Measurements from ENCODE around the gene ZNF469.

ZNF469 gene

DNA sequence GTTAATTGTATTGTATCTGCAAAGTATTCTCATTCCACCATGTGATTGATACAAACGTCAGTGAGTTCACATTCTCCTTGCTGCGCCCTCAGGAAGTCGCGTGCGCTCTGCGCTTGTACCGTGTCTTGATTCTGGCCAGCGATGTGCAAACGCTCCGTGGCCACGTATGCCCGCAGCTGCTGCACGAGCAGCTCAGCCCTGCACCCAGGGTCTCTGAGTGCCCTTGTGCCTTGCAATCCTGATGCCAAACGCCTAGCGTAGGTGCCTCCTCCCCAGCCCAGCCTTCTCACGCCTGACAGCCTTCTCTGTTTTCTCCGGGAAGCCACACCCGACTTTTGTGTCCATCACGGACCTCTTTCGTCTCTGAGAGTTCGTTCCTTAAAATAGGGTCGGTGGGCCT, 9.4 kb downstream of the ZNF469 start:
- DNase-seq (ENCODE audit: low read depth) = no peak
- H3K4me3 ChIP-seq (ENCODE audit: low read depth, low read length) = no peak overlapping the region
- TF ChIP-seq, protein P1, sequence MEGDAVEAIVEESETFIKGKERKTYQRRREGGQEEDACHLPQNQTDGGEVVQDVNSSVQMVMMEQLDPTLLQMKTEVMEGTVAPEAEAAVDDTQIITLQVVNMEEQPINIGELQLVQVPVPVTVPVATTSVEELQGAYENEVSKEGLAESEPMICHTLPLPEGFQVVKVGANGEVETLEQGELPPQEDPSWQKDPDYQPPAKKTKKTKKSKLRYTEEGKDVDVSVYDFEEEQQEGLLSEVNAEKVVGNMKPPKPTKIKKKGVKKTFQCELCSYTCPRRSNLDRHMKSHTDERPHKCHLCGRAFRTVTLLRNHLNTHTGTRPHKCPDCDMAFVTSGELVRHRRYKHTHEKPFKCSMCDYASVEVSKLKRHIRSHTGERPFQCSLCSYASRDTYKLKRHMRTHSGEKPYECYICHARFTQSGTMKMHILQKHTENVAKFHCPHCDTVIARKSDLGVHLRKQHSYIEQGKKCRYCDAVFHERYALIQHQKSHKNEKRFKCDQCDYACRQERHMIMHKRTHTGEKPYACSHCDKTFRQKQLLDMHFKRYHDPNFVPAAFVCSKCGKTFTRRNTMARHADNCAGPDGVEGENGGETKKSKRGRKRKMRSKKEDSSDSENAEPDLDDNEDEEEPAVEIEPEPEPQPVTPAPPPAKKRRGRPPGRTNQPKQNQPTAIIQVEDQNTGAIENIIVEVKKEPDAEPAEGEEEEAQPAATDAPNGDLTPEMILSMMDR (IDR thresholded peaks at IDR 0.05; ENCODE audit: insufficient read depth, low read depth, low read length, missing control alignments) = no peak

DNA sequence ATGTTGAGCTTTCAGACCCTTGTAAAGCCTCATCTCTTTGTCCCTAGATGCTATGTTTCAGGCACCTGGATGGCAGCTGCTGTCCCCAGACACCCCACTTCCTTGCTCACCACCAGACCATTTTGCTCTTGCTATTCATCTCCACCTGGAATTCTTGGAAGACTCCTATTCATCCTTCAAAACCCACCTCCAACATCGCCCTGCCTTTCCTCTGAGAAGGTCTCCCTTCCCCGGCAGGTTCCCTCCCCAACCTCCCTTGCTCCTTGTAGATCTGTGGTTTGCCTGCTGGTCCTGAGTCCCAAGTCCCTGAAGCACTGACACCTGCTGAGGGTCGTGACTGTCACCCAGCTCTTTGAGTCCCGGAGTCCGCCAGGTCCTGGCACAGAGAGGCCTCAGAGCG, 9.9 kb downstream of the ZNF469 start:
- no peak for DNase-seq (ENCODE audit: low read depth)
- H3K4me3 ChIP-seq (ENCODE audit: low read depth, low read length) = no peak overlapping the region
- TF ChIP-seq, protein P1 (IDR thresholded peaks at IDR 0.05; ENCODE audit: insufficient read depth, low read depth, low read length, missing control alignments) = no peak

DNA sequence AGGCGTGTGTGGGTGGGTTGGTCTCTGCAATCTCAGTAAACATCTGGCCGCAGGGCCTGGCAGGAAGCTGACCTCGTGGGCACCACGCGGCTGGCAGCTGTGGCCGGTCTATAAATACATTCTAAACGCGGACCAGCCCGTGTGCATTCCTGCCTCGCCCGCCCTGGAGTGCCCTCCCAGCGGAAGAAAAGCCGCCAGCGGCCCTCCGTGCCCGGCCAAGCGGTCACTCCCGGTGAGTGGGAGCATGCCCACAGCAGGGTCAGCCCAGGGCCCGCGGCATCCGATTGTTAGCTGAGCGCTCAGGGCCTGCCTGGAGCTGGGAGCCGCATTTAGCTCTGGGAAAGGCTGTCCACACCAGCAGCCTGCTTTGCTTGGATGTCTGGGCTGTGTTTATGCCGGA, 10.3 kb downstream of the ZNF469 start:
- no peak overlapping the region for H3K4me3 ChIP-seq (ENCODE audit: low read depth, low read length)
- no peak for DNase-seq (ENCODE audit: low read depth)
- TF ChIP-seq, protein P1 (IDR thresholded peaks at IDR 0.05; ENCODE audit: insufficient read depth, low read depth, low read length, missing control alignments) = no peak

DNA sequence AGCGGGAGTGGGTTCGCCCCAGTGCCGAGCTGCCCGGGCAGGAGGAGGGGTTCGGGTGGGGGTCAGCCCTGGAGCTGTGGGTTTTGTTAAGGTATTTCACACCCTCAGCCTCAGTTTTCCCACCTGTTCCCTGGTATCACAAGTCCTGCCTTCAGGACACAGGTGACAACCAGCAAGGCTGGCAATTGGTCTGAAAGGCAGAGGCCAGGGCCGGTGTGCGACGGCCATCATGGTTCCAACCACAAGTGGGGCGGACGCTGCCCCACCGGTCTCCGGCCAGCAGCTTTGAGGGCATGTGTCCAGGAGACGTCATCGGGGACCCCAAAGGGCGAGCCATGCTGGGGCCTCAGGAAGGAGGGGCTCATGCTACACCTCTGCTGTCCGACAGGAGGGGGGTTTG, 10.8 kb downstream of the ZNF469 start:
- TF ChIP-seq, protein P1 (IDR thresholded peaks at IDR 0.05; ENCODE audit: insufficient read depth, low read depth, low read length, missing control alignments) = no peak
- H3K4me3 ChIP-seq (ENCODE audit: low read depth, low read length) = no peak overlapping the region
- DNase-seq (ENCODE audit: low read depth) = no peak

DNA sequence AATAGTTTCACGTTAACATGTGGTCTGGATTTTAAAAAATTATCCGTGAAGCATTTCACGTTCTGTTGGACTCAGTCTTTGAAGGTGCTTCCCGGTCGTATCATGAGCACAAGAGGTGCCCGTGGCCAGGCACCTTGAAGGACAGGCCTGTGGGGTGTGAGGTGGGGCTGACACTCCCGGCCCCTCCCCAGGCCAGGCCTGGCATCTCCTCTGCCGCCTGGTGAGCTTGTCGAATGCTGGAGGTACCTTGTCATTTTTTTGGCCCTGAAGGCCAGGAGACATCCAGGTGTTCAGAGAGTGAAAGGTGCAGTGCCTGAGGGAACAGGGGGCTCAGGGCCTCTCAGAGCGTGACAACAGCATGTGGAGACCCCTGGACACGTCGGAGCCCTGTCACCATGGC, 11.7 kb downstream of the ZNF469 start:
- DNase-seq (ENCODE audit: low read depth) = no peak
- no peak overlapping the region for H3K4me3 ChIP-seq (ENCODE audit: low read depth, low read length)
- TF ChIP-seq, protein P1 (IDR thresholded peaks at IDR 0.05; ENCODE audit: insufficient read depth, low read depth, low read length, missing control alignments) = no peak

DNA sequence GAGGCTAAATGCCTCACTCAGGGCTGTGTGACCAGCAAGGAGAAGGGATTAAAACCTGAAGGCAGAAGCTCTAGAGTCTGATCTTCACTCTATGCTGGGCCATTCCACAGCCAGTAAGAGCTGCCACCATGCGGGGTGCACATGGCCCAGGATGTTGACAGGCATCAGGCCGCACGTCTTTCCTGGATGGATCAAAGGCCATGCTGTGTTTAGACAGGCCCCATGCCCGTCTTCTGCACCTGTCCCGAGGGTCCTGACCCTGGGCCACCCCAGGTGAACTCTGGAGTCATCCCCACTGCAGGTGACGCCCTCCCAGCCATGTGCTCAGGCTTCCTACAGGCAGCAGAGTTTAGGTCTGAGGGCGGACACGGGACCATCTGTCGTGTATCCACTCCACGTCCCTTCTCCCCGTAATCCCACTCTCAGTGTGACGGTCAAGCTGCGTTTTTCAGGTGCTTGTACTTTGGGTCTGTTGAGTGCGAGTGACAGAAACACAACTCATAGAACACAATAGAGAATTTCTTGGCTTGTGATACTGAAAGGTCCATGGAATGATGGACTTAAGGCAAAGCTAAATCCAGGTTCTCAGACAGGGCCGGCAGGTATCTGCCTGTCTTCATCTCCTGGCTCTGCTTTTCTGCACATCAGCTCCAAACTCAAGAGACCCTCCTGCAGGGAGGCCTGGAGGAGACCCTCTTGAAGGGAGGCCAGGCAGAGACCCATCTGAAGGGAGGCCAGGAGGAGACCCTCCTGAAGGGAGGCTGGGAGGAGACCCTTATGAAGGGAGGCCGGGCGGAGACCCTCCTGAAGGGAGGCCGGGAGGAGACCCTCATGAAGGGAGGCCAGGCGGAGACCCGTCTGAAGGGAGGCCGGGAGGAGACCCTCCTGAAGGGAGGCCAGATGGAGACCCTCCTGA, 13.2 kb downstream of the ZNF469 start:
- no peak for DNase-seq (ENCODE audit: low read depth)
- H3K4me3 ChIP-seq (ENCODE audit: low read depth, low read length) = no peak overlapping the region
- TF ChIP-seq, protein P1 (IDR thresholded peaks at IDR 0.05; ENCODE audit: insufficient read depth, low read depth, low read length, missing control alignments) = no peak
